Heart left ventricle (tissue), 16 donors: ENCODE results near the gene BIVM. TPM values are rescaled to one million over a fixed set of nuclear protein-coding genes. Genes with fewer than 3 reads are reported as not detected.
A peak's percentile ranks its signal among the peaks of the same experiment; 100 is the strongest.
"Not testable (repeated sequence)": the region's sequence is repeated elsewhere in the genome, so short reads cannot be mapped to it uniquely, and the experiment has no call there.

Experiments
- ATAC-seq, 4 donors: fragments of 200-7000 bp; cut with Tn5 transposase; one replicate each; pipeline ENCODE4 v1.9.1; 2020 to 2022; ENCODE audit warnings: moderate library complexity in 4 of 4, mild to moderate bottlenecking in 3 of 4, moderate number of reproducible peaks in 1 of 4
- DNase-seq, 5 donors: peaks; one replicate each; pipeline ENCODE4 v3.0.0-alpha.2; 2020
- H3K27ac ChIP-seq, 12 donors: fragments of 200-600 bp; sonication (generic) in 4 of 12; one replicate each; pipeline versions ENCODE4 v1.5.0 to v1.8.0; 2016 to 2022; ENCODE audit warnings: mild to moderate bottlenecking in 2 of 12
- H3K27me3 ChIP-seq, 9 donors: fragments of 200-600 bp; sonication (generic) in 2 of 9; one replicate each; pipeline versions ENCODE4 v1.5.1 to v1.8.0; 2016 to 2022; ENCODE audit warnings: mild to moderate bottlenecking in 3 of 9
- H3K36me3 ChIP-seq, 9 donors: fragments of 200-600 bp; sonication (generic) in 2 of 9; one replicate each; pipeline versions ENCODE4 v1.5.0 to v1.8.0; 2018 to 2022; ENCODE audit warnings: mild to moderate bottlenecking in 2 of 9
- H3K4me1 ChIP-seq, 12 donors: fragments of 200-600 bp; sonication (generic) in 4 of 12; one replicate each; pipeline versions ENCODE4 v1.5.0 to v1.8.0; 2016 to 2022; ENCODE audit warnings: mild to moderate bottlenecking in 3 of 12
- H3K4me3 ChIP-seq, 12 donors: fragments of 200-600 bp; sonication (generic) in 4 of 12; one replicate each; pipeline versions ENCODE4 v1.5.0 to v1.8.0; 2017 to 2022; ENCODE audit warnings: mild to moderate bottlenecking in 9 of 12, moderate library complexity in 4 of 12
- H3K9me3 ChIP-seq, 12 donors: fragments of 200-600 bp; sonication (generic) in 4 of 12; one replicate each; pipeline versions ENCODE4 v1.5.0 to v1.8.0; 2016 to 2022; ENCODE audit warnings: mild to moderate bottlenecking in 1 of 12
- CTCF ChIP-seq, 12 donors: fragments of 200-600 bp; sonication (generic) in 4 of 12; IDR thresholded peaks; one replicate each; pipeline versions ENCODE4 v1.5.0 to v1.8.0; 2018 to 2022; ENCODE audit warnings: antibody characterized with exemption in 12 of 12, mild to moderate bottlenecking in 5 of 12
- POLR2A ChIP-seq, 2 donors: fragments of 450-650 bp; IDR thresholded peaks; one replicate each; pipeline ENCODE4 v1.6.1; 2017; ENCODE audit warnings: antibody characterized with exemption in 2 of 2, mild to moderate bottlenecking in 2 of 2, moderate library complexity in 2 of 2
- WGBS, 4 donors: extraction: QIAGEN DNeasy Blood & Tissue Kit in 2 of 4; methylation state at CpG; one replicate each; pipeline versions ENCODE4 v1.1.5 to v1.1.7; 2013 to 2018; 5-methylcytosine and 5-hydroxymethylcytosine counted together
- intact Hi-C, 10 donors: fragments of 100-400 bp; cut with DNase I; formaldehyde crosslinking; loops; one replicate each; pipeline versions ENCODE4 v1.11.1 to v1.14.2; 2022
- polyA plus RNA-seq, 2 donors: library from polyadenylated mRNA; stranded (reverse); fragments of 200-250 nt; gene quantifications; one replicate each; pipeline ENCODE4 v1.2.3, GENCODE V29; 2013
- total RNA-seq, 9 donors: library from RNA; depleted of rRNA in 2 of 9; stranded (reverse); fragments of >200 nt in 2 of 9; fragmentation: NEBNext Ultra II Directional in 3 of 9; extraction: Animal tissue kit (Norgen Biotek cat#: 25700) in 3 of 9; gene quantifications; one replicate each; pipeline versions ENCODE4 v1.1.0 to v1.2.4, GENCODE V29; 2016 to 2023
- donor health status: ischemic (EF 13 %, LVEDD 7.1; RV severe dilation, severe dysfunction).
- donor health status: healthy with polysubstance abuse.
- donor health status: DM: no; HTN: yes; CAD: no.
- donor health status: DM: no; HTN: no; CAD: no.
- donor health status: ischemic (EF 25% LVEDD 6.9; RV normal size, moderate dysfunction).
- donor health status: ischemic (EF 25% LVEDD 5.7; RV mildly dilated, moderate dysfunction).
- donor health status: healthy.
- donor health status: DM: yes; HTN: yes; CAD: no.
- donor health status: ischemic (EF 35%, LVEDD 5.7; RV mildly dilated, moderate dysfunction).
- donor health status: nonischemic (EF 11% LVEDD 7.7; RV severe dilation, severe dysfunction).
- donor health status: DM: yes; HTN: yes; CAD: no.
- donor health status: PGD.
- donor health status: ischemic (EF 29% LVEDD 5.4; RV normal size, mild dysfunction).
- donor health status: nonischemic (EF 23%, LVEDD 6.1; RV moderate dilation, normal function).

BIVM gene
- total and polyA plus RNA-seq, 11 donors, result 10.3 to 35.7 (median 24.5) TPM

DNA sequence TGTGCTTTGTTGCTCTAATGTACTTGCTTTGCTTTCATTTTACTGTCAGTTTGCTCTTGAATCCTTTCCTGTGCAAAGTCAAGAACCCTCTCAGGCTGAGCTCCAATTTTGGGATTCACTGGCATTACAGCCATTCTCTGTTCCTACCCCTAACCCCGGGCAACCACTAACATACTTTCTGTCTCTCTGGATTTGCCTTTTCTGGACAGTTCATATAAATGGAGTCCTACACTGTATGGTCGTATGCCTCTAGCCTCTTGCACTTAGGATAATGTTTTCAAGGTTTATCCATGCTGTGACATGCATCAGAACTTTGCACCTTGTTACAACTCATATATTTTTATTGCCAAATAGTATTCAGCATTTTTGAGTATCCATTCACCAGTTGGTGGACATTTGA lies 22.6 kb upstream of the BIVM start:
- Histone ChIP-seq H3K4me1 (peaks cover 0 to 22% (median 7%) of the 10 kb centered on the region in 12 donors), H3K4me3 (no peak overlapping the region), H3K27ac (no peak overlapping the region), H3K36me3 (no peaks in the 10 kb centered on the region), H3K9me3 (no peaks in the 10 kb centered on the region), H3K27me3 (no peaks in the 10 kb centered on the region)
- ATAC-seq, result no peak
- TF ChIP-seq POLR2A (IDR thresholded peaks at IDR 0.05) (no peak), CTCF (IDR thresholded peaks at IDR 0.05) (no peak)
- 82 to 93% (median 87%) methylated on average over 2 of the region's 2 CpGs for WGBS, 4 donors
- intact Hi-C loops, result loop anchor here in 1 of 10 donors (10.0 kb wide), 1 partner anchor 191 kb away; no protein-coding TSS in a partner anchor
- no peak for DNase-seq

- no peak for TF ChIP-seq CTCF (IDR thresholded peaks at IDR 0.05)
- TF ChIP-seq POLR2A (IDR thresholded peaks at IDR 0.05), result no peak
- no peaks in the 10 kb centered on the region for H3K9me3 ChIP-seq
- peaks cover 0 to 11% (median 3%) of the 10 kb centered on the region in 12 donors for H3K4me1 ChIP-seq
- WGBS, 4 donors, result 83 to 86% (median 86%) methylated on average over 3 of the region's 3 CpGs
- no peak overlapping the region for H3K27ac ChIP-seq
- no peak overlapping the region for H3K4me3 ChIP-seq
- intact Hi-C loops, result loop anchor here in 1 of 10 donors (10.0 kb wide), 1 partner anchor 193 kb away; no protein-coding TSS in a partner anchor
- no peak for DNase-seq
- ATAC-seq, result no peak
- H3K27me3 ChIP-seq, result no peaks in the 10 kb centered on the region
- H3K36me3 ChIP-seq, result no peaks in the 10 kb centered on the region
Measured at GRCh38 chr13:102777736-102778135, 21.2 kb upstream of the BIVM start.

GRCh38 chr13:102779436-102780159 lies 19.3 kb upstream of the BIVM start:
- Histone ChIP-seq H3K4me1 (peaks cover 0 to 5% (median 0%) of the 10 kb centered on the region in 12 donors), H3K27me3 (no peaks in the 10 kb centered on the region), H3K36me3 (peaks cover 0 to 6% (median 0%) of the 10 kb centered on the region in 9 donors), H3K9me3 (no peaks in the 10 kb centered on the region), H3K4me3 (no peak overlapping the region), H3K27ac (peak overlapping the region in 1 of 12 donors; percentile 5)
- no peak for ATAC-seq
- intact Hi-C loops, result loop anchor here in 2 of 10 donors (5.0 to 10.0 kb wide), 3 partner anchors 53 to 795 kb away; no protein-coding TSS in a partner anchor
- TF ChIP-seq POLR2A (IDR thresholded peaks at IDR 0.05), result no peak
- TF ChIP-seq CTCF (IDR thresholded peaks at IDR 0.05), result no peak
- 51 to 58% (median 55%) methylated on average over 5 of the region's 5 CpGs for WGBS, 4 donors
- no peak for DNase-seq

- not testable (repeated sequence) for ATAC-seq, H3K9me3 ChIP-seq, H3K4me3 ChIP-seq, H3K27ac ChIP-seq, DNase-seq, H3K27me3 ChIP-seq, H3K4me1 ChIP-seq, H3K36me3 ChIP-seq
- intact Hi-C loops, result loop anchor here in 2 of 10 donors (5.0 to 10.0 kb wide), 2 partner anchors 52 to 796 kb away; no protein-coding TSS in a partner anchor
- WGBS, 4 donors, result 81 to 89% (median 88%) methylated on average over 4 of the region's 4 CpGs
Measured at GRCh38 chr13:102780656-102781055, 18.3 kb upstream of the BIVM start.
